Mesothelial cell of epicardium (in vitro differentiated cells): Measurements from ENCODE around the gene CSTB. TPM values are rescaled to one million over a fixed set of nuclear protein-coding genes. Genes with fewer than 3 reads are reported as not detected.

Experiments
- DNase-seq, 2 experiments: peaks; one replicate each; pipeline ENCODE4 v3.0.0; 2021; ENCODE audit warnings: low spot score in 2 of 2; ENCODE audit not compliant: unreplicated experiment in 2 of 2
- H3K27ac Mint-ChIP-seq: 2 replicates; pipeline ENCODE4 v1.8.0; 2021; ENCODE audit warnings: mixed read lengths
- H3K27me3 Mint-ChIP-seq: 2 replicates; pipeline ENCODE4 v1.8.0; 2021; ENCODE audit warnings: low read depth, mixed read lengths
- H3K36me3 Mint-ChIP-seq: 2 replicates; pipeline ENCODE4 v1.8.0; 2021; ENCODE audit warnings: mixed read lengths
- H3K4me1 Mint-ChIP-seq: 2 replicates; pipeline ENCODE4 v1.8.0; 2021; ENCODE audit warnings: mixed read lengths
- H3K4me3 Mint-ChIP-seq: 2 replicates; pipeline ENCODE4 v1.8.0; 2021; ENCODE audit warnings: mild to moderate bottlenecking, moderate library complexity, mixed read lengths
- H3K9me3 Mint-ChIP-seq: 2 replicates; pipeline ENCODE4 v1.8.0; 2021; ENCODE audit warnings: mixed read lengths
- CTCF ChIP-seq: fragments of 200-600 bp; sonication (generic); IDR thresholded peaks from one replicate; pipeline ENCODE4 v1.5.0; 2021; ENCODE audit warnings: antibody characterized with exemption; ENCODE audit not compliant: unreplicated experiment
- total RNA-seq: library from RNA; stranded (reverse); gene quantifications from 3 replicates; pipeline ENCODE4 v1.2.1, GENCODE V29; 2021

CSTB gene
- total RNA-seq, 1 donor from 2014 or later = 23.3 TPM

- Mint-ChIP-seq H3K4me1 (peaks cover 4% of the 10 kb centered on the region), H3K36me3 (peaks cover 7% of the 10 kb centered on the region), H3K27me3 (no peaks in the 10 kb centered on the region), H3K9me3 (no peaks in the 10 kb centered on the region), H3K4me3 (no peak overlapping the region), H3K27ac (no peak overlapping the region)
- TF ChIP-seq CTCF = no peak
- no peak for DNase-seq
Measured at GRCh38 chr21:43761886-43762285, 14.2 kb downstream of the CSTB start.

DNA sequence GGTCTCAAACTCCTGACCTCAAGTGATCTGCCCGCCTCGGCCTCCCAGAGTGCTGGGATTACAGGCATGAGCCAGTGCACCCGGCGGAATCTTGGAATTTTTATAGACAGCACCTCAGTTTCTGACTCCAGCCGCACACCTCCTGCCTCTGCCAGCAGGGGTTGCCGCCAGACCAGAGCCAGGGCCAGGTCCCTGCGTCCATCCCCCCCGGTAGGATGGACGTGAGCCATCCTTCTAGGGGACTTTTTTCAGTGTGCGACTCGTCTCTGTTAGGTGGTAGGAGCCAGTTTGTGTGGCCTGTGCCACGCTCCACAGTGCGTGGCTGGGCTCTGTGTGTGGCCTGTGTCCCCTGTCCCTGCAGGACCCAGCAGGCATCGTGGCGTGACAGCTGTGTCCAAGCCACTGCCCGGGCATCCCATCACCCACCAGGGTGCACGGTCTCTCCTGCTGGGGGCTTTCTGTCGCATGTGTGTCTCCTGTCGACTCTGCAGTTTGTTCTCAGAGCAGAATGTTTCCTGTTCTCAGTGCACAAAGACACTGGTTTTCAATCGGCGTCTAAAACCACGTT, 15.6 kb downstream of the CSTB start:
- H3K27ac Mint-ChIP-seq = no peak overlapping the region
- no peaks in the 10 kb centered on the region for H3K27me3 Mint-ChIP-seq
- no peaks in the 10 kb centered on the region for H3K9me3 Mint-ChIP-seq
- no peak overlapping the region for H3K4me3 Mint-ChIP-seq
- peaks cover 4% of the 10 kb centered on the region for H3K4me1 Mint-ChIP-seq
- no peak for TF ChIP-seq CTCF
- DNase-seq = no peak
- H3K36me3 Mint-ChIP-seq = peaks cover 13% of the 10 kb centered on the region

DNA sequence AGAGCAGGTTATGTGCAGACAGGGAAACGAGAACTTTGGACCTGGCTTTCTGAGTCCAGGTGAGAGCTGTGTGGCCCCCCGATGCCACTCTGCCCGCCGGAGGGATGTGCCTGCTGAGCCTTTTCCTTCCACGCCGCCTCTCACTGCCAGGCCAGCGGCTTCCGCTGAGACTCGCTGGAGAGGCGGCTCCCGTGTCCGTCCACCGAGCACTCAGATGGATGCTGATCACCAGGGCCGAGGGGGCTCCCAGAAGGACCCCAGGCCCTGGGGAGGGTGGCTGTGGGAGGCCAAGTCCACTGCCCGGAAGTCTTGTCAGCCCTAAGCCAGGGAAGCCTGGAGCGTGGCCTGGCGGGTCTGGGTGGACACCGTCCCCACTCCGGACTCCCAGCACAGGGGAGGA, 16.5 kb downstream of the CSTB start:
- Mint-ChIP-seq H3K4me1 (peaks cover 4% of the 10 kb centered on the region), H3K9me3 (no peaks in the 10 kb centered on the region), H3K27ac (no peak overlapping the region), H3K36me3 (peaks cover 14% of the 10 kb centered on the region), H3K27me3 (no peaks in the 10 kb centered on the region), H3K4me3 (no peak overlapping the region)
- no peak for TF ChIP-seq CTCF
- DNase-seq = no peak

- Mint-ChIP-seq H3K27me3 (no peaks in the 10 kb centered on the region), H3K9me3 (no peaks in the 10 kb centered on the region), H3K27ac (no peak overlapping the region), H3K36me3 (peaks cover 19% of the 10 kb centered on the region), H3K4me3 (no peak overlapping the region), H3K4me1 (peaks cover 4% of the 10 kb centered on the region)
- no peak for TF ChIP-seq CTCF
- no peak for DNase-seq
Measured at GRCh38 chr21:43758811-43759210, 17.3 kb downstream of the CSTB start.

GRCh38 chr21:43758111-43758641, 17.9 kb downstream of the CSTB start:
- no peak overlapping the region for H3K4me3 Mint-ChIP-seq
- TF ChIP-seq CTCF = no peak
- no peaks in the 10 kb centered on the region for H3K9me3 Mint-ChIP-seq
- H3K27me3 Mint-ChIP-seq = no peaks in the 10 kb centered on the region
- H3K27ac Mint-ChIP-seq = peak overlapping the region; percentile 78
- DNase-seq = no peak
- peaks cover 4% of the 10 kb centered on the region for H3K4me1 Mint-ChIP-seq
- H3K36me3 Mint-ChIP-seq = peaks cover 18% of the 10 kb centered on the region
